Mesenteric fat pad (tissue), 1 donor: ENCODE data around the gene SRPK2. TPM values are rescaled to one million over a fixed set of nuclear protein-coding genes. Genes with fewer than 3 reads are reported as not detected.
A peak's percentile ranks its signal among the peaks of the same experiment; 100 is the strongest.
"Not testable (repeated sequence)": the region's sequence is repeated elsewhere in the genome, so short reads cannot be mapped to it uniquely, and the experiment has no call there.

ENCODE experiments used
- DNase-seq: peaks from one replicate; pipeline ENCODE4 v3.0.0-alpha.2; 2020; ENCODE audit warnings: low spot score
- total RNA-seq: library from RNA; stranded (reverse); fragmentation: NEBNext Ultra II Directional; extraction: Animal tissue kit (Norgen Biotek cat#: 25700); gene quantifications from one replicate; pipeline ENCODE4 v1.2.1, GENCODE V29; 2021
- donor health status: DM: yes; HTN: yes; CAD: no.

The SRPK2 gene
- total RNA-seq, 1 donor from 2014 or later = 42.5 TPM

DNA sequence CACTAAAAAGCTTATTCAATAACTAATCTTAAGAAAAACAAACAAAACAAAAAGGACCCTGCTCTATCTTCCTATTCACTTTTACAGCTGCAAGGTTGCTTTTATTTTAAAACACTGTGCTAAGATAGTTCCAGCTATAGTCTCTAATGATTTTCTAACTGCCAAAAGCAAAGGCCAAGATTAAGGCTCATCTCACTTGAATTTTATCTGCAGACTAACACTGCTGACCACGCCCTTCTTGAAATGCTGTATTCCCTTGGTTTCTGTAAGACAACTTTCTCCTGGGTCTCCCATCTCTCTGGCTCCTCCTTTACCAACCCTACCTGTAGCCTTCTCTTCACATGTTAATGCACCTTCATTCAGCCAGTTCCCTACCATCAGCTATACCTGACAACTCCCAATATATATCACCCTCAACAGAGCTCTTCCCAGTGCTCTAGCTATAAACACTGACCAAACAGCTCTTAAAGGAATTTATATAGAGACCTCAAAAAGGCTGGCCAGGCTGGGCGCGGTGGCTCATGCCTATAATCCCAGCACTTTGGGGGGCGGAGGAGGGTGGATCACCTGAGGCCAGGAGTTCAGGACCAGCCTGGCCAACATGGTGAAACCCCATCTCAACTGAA, 11.7 kb downstream of the SRPK2 start:
- no peak for DNase-seq

DNA sequence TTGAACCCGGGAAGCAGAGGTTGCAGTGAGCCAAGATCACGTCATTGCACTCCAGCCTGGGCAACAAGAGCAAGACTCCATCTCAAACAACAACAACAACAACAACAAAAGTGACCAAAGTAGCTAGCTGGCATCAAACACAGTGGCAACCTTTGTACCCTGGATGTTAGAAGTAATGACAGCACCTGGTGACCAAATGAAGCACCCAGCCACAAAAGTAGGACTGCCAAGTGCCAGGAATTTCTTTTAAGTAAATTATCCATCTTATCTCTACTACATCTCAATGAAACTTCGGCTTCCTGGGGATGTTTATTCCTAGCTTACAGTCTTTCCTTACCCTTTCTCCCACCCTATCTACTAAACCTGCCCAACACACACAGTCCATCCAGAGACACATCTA, 18.8 kb downstream of the SRPK2 start:
- DNase-seq = peak; percentile 4

DNA sequence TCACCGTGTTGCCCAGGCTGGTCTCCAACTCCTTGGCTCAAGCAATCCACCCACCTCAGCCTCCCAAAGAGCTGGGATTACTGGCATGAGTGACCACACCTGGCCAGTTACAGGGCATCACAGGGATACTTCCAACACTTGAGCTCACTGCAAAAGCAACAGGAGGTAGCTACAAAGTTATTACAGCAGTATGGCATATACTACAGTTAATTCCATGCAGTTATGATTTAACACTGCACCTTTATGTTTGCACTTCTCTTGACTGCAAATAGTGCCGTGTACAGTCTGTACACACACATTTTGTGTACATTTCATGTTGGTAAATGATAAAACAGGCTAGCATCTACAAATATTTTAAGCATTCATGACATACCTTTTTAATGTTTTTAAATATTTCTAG, 21.3 kb downstream of the SRPK2 start:
- no peak for DNase-seq

DNA sequence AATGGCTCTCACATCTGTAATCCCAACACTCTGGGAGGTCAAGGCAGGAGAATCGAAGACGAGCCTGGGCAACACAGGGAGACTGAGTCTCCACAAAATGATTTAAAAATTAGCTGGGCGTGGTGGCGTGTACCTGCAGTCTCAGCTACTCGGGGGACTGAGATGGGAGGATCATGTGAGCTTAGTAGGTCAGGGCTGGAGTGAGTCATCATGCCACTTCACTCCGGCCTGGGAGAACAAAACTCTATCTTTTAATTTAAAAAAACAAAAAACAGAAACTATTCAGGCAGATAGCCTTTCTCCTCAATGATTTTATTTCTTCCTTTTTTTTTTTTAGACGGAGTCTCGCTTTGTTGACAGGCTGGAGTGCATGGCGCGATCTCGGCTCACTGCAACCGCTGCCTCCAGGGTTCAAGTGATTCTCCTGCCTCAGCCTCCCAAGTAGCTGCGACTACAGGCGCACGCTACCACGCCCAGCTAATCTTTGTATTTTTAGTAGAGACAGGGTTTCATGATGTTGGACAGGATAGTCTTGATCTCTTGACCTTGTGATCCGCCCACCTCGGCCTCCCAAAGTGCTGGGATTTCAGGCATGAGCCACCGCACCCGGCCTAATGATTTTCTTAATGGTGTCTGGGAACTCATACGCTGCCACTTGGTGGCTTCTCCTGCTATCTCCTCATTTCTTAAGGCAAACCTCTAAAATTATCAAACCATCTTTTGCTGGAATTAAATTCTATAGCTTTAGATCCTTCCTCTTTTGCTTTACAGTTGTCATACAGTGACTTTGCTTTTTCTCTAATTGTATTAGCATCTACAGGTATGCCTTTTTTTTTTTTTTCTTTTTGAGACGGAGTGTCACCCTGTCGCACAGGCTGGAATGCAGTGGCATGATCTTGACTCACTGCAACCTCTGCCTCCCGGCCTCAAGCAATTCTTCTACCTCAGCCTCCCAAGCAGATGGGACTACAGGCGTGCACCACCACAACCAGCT, 22.9 kb downstream of the SRPK2 start:
- DNase-seq = no peak

DNA sequence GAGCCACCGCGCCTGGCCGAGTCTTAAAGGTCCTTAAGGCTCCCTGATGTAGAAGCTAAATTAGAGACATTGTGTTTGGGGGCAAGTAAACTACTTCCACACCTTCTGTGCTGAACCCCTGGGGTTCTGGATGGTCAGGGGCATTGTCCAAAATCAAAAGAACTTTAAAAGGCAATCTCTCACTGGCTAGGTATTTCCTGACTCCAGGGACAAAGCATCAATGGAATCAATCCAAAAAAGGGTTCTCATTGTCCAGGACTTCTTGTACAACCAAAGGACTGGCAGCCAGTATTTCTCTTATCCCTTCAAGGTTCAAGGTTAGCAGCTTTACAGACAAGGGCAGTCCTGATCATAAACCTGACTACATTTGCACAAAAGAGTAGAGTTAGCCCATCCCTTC, 24.0 kb downstream of the SRPK2 start:
- no peak for DNase-seq

DNA sequence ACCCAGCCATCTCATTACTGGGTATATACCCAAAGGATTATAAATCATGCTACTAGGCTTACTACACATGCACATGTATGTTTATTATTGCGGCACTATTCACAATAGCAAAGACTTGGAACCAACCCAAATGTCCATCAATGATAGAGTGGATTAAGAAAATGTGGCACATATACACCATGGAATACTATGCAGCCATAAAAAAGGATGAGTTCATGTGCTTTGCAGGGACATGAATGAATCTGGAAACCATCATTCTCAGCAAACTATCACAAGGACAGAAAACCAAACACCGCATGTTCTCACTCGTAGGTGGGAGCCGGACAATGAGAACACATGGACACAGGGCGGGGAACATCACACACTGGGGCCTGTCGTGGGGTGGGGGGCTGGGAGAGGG, 25.1 kb downstream of the SRPK2 start:
- DNase-seq = not testable (repeated sequence)

DNA sequence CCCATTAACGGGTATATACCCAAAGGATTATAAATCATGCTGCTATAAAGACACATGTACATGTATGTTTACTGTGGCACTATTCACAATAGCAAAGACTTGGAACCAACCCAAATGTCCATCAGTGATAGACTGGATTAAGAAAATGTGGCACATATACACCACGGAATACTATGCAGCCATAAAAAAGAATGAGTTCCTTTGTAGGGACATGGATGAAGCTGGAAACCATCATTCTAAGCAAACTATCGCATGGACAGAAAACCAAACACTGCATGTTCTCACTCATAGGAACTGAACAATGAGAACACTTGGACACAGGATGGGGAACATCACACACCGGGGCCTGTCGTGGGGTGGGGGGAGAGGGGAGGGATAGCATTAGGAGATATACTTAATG, 26.0 kb downstream of the SRPK2 start:
- DNase-seq = not testable (repeated sequence)

DNA sequence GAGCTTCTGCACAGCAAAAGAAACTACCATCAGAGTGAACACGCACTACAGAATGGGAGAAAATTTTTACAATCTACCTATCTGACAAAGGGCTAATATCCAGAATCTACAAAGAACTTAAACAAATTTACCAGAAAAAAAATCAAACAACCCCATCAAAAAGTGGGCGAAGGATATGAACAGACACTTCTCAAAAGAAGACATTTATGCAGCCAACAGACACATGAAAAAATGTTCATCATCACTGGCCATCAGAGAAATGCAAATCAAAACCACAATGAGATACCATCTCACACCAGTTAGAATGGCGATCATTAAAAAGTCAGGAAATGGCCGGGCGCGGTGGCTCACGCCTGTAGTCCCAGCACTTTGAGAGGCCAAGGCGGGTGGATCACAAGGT, 26.7 kb downstream of the SRPK2 start:
- DNase-seq = not testable (repeated sequence)

DNA sequence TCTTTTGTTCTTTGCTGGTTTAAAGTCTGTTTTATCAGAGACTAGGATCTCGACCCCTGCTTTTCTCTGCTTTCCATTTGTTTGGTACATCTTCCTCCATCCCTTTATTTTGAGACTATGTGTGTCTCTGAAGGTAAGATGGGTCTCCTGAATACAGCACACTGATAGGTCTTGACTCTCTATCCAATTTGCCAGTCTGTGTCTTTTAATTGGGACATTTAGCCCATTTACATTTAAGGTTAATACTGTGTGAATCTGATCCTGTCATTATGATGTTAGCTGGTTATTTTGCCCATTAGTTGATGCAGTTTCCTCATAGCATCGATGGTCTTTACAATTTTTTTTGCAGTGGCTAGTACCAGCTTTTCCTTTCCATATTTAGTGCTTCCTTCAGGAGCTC, 28.6 kb downstream of the SRPK2 start:
- DNase-seq = not testable (repeated sequence)

DNA sequence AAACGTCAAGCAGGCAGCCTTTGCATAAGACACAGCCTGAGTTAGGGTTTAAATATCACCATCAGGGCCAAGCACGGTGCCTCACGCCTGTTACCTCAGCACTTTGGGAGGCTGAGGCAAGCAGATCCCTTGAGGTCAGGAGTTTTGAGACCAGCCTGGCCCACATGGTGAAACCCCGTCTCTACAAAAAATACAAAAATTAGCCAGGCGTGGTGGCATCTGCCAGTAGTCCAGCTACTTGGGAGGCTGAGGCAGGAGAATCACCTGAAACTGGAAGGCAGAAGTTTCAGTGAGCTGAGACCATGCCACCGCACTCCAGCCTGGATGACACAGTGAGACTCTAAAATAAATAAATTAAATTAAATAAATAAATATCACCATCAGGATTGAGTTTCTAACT, 33.0 kb downstream of the SRPK2 start:
- DNase-seq = no peak

DNA sequence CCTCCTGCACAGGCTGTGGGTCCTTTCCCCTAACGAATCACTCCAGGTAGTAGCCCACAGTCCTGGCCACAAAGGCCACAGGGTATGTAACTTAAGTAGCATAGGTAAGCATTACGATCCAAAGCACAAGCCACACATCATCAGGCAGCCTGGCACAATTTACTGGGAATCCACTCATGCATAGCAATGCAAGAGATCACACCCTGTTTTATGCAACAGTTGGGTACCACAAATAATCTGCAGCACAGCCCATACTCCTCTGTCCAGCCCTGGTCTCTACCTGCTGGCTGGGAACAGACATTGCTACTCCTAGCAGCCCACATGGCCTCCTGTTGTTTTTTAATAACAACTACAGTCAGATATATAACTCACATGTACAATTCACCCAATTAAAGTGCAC, 34.3 kb downstream of the SRPK2 start:
- DNase-seq = no peak

DNA sequence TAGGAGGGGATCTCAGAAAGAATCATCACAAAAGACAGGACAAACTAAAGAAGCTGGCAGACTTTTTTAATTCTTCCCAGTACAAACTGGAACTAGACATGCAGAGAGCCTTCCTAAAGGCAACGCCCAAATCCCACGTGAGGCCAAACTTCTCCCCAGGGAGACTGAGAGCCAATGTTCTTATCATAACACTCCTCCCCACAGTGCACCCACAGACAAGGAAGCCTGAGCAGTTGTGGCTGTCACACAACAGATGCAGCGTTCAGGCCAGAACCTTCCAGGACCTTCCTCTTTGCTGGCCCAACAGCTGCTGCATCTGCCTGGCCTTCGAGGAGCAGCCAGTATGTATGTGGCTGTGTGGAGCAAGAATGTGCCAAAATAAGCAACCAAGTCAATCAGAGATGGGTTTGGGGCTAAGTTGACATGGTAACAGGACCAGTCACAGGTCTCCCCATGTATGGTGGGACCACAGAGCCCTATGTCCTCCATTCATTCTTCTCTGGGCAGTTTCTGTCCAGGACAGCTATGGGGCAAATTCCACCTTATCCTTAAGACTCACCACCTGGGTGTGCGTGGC, 34.9 kb downstream of the SRPK2 start:
- no peak for DNase-seq

DNA sequence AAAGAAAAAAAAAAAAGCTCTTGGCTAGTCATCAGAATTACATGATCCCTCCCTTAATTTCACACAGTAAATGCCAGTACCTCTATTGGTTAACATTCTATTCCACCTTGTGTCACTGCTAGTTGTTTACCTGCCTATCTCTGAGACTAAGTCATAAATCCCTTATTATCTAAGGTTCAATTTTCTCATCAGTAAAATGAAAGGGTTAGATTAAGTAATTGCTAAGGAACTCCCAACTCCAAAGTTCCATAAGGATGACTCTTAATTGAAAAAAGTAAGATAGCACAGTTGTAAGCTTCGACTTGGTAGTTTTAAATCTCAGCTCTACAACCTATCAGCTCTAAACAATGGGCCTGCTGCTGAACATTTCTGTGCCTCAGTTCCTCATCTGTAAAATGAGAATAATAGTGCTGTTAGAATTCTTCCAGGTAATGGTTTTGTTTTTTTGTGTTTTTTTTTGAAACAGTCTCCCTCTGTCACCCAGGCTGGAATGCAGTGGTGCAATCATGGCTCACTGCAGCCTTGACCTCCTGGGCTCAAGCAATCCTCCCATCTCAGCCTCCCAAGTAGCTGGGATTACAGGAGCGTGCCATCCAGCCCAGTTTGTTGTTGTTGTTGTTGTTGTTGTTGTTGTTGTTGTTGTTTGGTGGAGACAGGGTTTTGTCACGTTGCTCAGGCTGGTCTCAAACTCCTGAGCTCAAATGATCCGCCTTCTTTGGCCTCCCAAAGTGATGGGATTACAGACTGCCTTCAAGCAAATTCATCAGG, 35.6 kb downstream of the SRPK2 start:
- DNase-seq = no peak

DNA sequence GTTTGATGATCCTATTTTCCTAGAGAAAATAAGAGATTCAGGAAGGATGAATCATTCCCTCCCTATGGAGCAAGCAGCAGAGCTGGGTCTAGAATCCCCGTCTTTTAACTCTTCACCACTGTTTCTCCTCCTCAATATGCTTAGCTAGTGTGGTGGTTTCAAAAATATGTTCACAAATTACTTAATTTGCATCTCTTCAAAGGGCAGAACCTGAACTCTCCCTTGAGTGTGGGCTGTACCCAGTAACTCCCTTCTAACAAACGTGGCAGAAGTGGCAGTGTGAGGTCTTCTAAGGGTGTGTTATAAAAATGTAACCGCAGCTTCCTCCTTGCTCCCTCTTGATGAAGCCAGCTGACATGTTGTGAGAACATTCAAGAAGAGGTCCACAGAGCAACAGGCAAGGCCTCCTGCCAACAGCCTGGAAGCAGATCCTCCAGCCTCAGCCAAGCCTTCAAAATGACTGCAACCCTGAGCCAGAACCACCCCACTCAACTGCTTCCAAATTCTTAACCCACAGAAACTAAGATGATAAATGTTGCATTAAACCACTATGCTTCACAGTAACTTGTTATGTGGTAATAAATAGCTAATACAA, 36.6 kb downstream of the SRPK2 start:
- DNase-seq = no peak

DNA sequence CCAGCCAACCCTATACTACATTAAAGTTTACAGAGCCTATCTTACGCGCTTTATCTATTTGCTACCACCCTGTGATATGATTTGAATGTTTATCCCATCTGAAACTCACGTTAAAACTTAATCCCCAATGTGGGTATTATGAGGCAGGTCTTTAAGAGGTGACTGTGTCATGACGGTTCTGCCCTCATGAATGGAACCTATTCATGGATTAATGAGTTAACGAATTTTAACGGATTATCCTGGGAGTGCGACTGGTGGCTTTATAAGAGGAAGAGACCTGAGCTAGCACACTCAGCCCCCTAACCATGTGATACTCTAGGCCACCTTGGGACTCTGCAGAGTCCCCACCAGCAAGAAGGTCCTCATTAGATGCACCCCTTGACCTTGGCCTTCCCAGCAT, 37.8 kb downstream of the SRPK2 start:
- DNase-seq = no peak

DNA sequence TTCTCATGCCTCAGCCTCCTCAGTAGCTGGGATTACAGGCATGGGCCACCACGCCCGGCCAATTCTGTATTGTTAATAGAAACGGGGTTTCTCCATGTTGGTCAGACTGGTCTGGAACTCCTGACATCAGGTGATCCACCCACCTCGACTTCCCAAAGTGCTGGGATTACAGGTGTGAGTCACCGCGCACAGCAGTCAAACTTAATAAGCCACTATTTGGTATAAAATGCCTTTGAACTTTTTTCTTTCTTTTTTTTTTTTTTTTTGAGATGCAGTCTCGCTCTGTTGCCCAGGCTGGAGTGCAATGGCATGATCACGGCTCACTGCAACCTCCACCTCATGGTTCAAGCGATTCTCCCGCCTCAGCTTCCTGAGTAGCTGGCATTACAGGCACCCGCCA, 40.5 kb downstream of the SRPK2 start:
- not testable (repeated sequence) for DNase-seq

DNA sequence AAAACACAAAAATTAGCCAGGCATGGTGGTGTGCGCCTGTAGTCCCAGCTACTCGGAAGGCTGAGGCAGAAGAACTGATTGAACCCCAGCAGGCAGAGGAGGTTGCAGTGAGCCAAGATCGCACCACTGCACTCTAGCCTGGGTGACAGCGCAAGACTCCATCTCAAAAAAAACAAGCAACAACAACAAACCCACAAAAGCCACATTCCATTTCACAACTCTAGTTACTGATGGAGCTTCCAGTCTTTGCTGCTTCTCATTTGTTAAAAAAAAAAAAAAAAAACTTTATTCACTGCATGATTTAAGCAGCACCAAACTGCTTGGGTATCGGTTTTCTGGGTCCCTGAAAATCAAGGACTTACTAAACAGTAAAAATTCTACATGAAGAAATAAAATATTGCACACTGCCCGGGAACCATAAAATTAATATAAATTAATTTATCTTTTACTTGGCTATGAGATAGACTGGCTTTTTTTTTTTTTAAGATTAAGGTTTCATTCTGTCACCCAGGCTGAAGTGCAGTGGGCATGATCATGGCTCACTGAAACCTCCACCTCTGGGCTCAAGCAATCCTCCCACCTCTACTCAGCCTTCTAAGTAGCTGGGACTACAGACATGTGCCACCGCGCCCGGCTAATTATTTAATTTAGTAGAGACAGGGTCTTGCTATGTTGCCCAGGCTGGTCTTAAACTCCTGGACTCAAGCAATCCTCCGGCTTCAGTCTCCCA, 42.0 kb downstream of the SRPK2 start:
- DNase-seq = no peak

DNA sequence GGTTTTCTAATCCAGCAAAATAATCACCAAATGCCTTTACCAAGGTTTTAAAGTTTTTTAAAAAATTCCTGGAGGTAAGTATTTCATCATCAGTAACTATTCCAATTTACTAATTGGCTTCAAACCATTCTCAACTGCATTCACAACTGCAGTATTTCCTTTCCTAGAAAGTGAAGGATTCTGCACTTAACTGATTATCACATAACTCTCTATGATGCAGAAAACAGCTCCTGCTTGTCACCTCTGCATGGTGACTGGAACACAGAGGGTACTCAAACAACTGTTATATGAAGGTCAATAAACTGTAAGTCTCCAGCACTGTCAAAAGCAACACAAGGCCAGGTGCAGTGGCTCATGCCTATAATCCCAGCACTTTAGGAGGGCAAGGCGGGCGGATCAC, 42.6 kb downstream of the SRPK2 start:
- DNase-seq = no peak

DNA sequence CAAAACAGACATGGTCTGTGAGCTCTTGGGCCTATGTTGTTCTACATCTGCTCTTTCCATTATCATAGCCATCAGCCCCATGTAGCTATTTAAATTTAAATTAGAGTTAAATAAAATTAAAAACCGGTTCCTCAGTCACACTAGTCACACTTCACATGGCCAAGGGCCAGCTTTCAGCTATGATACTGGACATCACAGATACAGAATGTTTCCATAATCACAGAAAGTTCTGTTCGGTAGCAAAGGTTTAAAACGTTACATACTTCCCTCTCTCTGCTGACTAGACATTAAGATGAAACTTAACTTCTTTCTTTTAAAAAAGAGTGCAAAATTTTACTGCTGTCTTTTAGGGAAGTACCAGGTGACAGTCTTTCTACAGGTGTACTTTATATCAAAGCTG, 43.0 kb downstream of the SRPK2 start:
- DNase-seq = no peak

DNA sequence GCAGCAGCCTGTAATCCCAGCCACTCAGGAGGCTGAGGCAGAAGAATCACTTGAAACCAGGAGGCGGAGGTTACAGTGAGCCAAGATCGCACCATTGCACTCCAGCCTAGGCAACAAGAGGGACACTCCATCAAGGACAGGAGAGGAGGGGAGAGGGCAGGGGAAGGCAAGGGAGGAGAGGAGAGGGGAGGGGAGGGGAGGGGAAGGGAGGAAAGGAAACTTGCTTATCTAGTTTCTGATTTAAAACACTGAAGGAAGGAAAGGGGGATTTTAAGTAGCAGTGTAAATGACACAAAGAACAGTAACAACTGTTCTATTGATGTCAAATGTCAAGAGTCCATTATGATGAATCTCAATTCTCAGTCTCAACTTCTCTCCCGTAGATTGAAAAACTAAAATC, 43.7 kb downstream of the SRPK2 start:
- DNase-seq = no peak
